ENCODE results near the gene OSBPL2. TPM values are rescaled to one million over a fixed set of nuclear protein-coding genes. Genes with fewer than 3 reads are reported as not detected.

OSBPL2 gene
- total and polyA plus RNA-seq, 2 experiments from 2014 or later = 16.6 to 31.2 TPM

DNA sequence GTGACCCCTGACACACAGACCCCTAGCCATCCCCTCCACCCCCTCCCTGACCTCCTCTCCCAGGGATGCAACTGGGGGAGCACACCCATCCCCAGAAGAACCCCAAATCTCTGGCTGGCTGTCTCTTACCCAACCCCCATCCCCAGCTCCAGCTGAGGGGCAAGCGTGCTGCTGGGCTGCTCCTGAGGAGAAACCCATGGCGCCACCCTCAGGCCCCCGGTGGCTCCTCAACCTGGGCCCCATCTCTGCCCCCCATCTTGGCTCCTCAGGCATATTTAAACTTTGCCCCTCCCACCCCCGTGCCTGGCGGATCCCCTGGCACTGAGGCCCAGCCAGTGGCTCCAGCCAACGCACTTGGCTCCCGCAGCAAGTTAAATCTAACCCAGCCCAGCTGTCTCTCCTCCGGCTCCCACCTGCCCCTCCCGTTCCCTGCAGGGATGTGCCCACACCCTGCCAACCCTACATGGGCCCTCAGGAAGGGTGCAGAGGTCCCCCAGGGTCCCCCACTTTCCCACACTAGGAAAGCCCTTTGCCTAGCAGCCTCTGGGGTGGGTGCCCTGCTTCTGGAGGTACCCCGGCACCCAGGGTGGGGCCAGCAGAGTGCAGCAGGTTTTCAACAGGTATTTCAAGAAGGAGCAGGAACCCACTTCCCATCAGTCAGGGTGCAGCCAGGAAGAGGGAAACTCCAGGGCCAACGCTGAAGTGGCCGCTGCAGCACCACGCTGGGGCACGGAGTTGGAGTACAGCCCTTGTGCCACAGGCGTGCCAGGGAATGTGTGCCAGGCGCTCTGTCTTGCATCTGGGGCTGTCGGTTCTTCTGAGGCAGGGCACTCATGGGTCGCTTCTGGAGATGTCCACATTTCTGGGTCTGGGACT, 5.3 kb upstream of the OSBPL2 start (continued):
- TF ChIP-seq, protein P1, sequence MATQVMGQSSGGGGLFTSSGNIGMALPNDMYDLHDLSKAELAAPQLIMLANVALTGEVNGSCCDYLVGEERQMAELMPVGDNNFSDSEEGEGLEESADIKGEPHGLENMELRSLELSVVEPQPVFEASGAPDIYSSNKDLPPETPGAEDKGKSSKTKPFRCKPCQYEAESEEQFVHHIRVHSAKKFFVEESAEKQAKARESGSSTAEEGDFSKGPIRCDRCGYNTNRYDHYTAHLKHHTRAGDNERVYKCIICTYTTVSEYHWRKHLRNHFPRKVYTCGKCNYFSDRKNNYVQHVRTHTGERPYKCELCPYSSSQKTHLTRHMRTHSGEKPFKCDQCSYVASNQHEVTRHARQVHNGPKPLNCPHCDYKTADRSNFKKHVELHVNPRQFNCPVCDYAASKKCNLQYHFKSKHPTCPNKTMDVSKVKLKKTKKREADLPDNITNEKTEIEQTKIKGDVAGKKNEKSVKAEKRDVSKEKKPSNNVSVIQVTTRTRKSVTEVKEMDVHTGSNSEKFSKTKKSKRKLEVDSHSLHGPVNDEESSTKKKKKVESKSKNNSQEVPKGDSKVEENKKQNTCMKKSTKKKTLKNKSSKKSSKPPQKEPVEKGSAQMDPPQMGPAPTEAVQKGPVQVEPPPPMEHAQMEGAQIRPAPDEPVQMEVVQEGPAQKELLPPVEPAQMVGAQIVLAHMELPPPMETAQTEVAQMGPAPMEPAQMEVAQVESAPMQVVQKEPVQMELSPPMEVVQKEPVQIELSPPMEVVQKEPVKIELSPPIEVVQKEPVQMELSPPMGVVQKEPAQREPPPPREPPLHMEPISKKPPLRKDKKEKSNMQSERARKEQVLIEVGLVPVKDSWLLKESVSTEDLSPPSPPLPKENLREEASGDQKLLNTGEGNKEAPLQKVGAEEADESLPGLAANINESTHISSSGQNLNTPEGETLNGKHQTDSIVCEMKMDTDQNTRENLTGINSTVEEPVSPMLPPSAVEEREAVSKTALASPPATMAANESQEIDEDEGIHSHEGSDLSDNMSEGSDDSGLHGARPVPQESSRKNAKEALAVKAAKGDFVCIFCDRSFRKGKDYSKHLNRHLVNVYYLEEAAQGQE (IDR thresholded peaks at IDR 0.05; ENCODE audit: unreplicated experiment) = no peak
- TF ChIP-seq ZNF331 (CRISPR knock-in tag; IDR thresholded peaks at IDR 0.05; ENCODE audit: low read depth) (no peak), JUNB (IDR thresholded peaks at IDR 0.05; ENCODE audit: unreplicated experiment) (no peak)

DNA sequence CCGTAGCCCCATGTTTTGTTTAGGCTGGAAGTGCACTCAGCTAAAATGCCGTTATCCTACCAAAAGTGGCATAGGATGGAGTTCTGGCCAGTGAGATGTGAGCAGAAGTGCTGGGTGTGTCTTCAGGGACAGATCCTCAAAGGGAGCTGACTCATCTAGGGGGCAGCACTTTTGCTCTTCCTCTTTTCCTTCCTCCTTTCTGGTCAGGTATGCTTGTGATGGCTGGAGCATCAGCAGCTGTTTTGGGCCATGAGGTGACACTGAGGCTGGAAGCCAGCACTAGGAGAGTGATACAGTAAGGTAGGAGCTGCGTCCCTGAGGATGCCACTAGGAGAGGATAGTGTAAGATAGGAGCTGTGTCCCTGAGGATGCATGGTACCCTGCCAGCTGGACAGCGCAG, 4.6 kb upstream of the OSBPL2 start:
- Histone ChIP-seq H3K9me2 (ENCODE audit: insufficient read depth) (no peaks in the 10 kb centered on the region), H3F3A (replicated peaks; ENCODE audit: low read depth) (no peaks in the 10 kb centered on the region), H3K4me3 (no peak overlapping the region), H3K4me1 (ENCODE audit: insufficient read depth) (peaks cover 4% of the 10 kb centered on the region; the same call in 1 of the 2 replicates), H3K27ac (ENCODE audit: low read depth) (no peak overlapping the region), H3K27me3 (ENCODE audit: insufficient read depth) (no peaks in the 10 kb centered on the region), H3K36me3 (ENCODE audit: insufficient read depth) (no peaks in the 10 kb centered on the region), H2AFZ (no peak overlapping the region), H3K4me2 (no peak overlapping the region), H4K20me1 (replicated peaks; ENCODE audit: insufficient read depth) (no peaks in the 10 kb centered on the region), H3K79me2 (replicated peaks; ENCODE audit: insufficient read depth) (no peaks in the 10 kb centered on the region)
- H3K4me1 Mint-ChIP-seq = peaks cover 4% of the 10 kb centered on the region; the same call in 2 of the 3 replicates
- no peak overlapping the region for H3K27ac Mint-ChIP-seq
- ATAC-seq (no peak), DNase-seq (ENCODE audit: low spot score) (no peak)
- no peaks in the 10 kb centered on the region for H3K9me3 Mint-ChIP-seq
- H3K27me3 Mint-ChIP-seq (ENCODE audit: insufficient read depth, low read depth, poor library complexity) = peaks cover 4% of the 10 kb centered on the region
- H3K36me3 Mint-ChIP-seq (ENCODE audit: low read depth) = no peaks in the 10 kb centered on the region
- H3K4me3 Mint-ChIP-seq = no peak overlapping the region
- no peak for TF ChIP-seq CREB1 (CRISPR knock-in tag; IDR thresholded peaks at IDR 0.05; ENCODE audit: low read depth)
- TF ChIP-seq, protein P2, sequence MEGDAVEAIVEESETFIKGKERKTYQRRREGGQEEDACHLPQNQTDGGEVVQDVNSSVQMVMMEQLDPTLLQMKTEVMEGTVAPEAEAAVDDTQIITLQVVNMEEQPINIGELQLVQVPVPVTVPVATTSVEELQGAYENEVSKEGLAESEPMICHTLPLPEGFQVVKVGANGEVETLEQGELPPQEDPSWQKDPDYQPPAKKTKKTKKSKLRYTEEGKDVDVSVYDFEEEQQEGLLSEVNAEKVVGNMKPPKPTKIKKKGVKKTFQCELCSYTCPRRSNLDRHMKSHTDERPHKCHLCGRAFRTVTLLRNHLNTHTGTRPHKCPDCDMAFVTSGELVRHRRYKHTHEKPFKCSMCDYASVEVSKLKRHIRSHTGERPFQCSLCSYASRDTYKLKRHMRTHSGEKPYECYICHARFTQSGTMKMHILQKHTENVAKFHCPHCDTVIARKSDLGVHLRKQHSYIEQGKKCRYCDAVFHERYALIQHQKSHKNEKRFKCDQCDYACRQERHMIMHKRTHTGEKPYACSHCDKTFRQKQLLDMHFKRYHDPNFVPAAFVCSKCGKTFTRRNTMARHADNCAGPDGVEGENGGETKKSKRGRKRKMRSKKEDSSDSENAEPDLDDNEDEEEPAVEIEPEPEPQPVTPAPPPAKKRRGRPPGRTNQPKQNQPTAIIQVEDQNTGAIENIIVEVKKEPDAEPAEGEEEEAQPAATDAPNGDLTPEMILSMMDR (conservative IDR thresholded peaks at IDR 0.05; ENCODE audit: low read depth in 2 of 2) = no peak
- TF ChIP-seq, protein P3, sequence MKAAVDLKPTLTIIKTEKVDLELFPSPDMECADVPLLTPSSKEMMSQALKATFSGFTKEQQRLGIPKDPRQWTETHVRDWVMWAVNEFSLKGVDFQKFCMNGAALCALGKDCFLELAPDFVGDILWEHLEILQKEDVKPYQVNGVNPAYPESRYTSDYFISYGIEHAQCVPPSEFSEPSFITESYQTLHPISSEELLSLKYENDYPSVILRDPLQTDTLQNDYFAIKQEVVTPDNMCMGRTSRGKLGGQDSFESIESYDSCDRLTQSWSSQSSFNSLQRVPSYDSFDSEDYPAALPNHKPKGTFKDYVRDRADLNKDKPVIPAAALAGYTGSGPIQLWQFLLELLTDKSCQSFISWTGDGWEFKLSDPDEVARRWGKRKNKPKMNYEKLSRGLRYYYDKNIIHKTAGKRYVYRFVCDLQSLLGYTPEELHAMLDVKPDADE (IDR thresholded peaks at IDR 0.05) = no peak
- TF ChIP-seq ZNF331 (CRISPR knock-in tag; IDR thresholded peaks at IDR 0.05; ENCODE audit: low read depth) = no peak
- no peak for TF ChIP-seq JUNB (IDR thresholded peaks at IDR 0.05; ENCODE audit: unreplicated experiment)
- TF ChIP-seq NANOG (IDR thresholded peaks at IDR 0.05; ENCODE audit: borderline replicate concordance) = no peak
- TF ChIP-seq, protein P4, sequence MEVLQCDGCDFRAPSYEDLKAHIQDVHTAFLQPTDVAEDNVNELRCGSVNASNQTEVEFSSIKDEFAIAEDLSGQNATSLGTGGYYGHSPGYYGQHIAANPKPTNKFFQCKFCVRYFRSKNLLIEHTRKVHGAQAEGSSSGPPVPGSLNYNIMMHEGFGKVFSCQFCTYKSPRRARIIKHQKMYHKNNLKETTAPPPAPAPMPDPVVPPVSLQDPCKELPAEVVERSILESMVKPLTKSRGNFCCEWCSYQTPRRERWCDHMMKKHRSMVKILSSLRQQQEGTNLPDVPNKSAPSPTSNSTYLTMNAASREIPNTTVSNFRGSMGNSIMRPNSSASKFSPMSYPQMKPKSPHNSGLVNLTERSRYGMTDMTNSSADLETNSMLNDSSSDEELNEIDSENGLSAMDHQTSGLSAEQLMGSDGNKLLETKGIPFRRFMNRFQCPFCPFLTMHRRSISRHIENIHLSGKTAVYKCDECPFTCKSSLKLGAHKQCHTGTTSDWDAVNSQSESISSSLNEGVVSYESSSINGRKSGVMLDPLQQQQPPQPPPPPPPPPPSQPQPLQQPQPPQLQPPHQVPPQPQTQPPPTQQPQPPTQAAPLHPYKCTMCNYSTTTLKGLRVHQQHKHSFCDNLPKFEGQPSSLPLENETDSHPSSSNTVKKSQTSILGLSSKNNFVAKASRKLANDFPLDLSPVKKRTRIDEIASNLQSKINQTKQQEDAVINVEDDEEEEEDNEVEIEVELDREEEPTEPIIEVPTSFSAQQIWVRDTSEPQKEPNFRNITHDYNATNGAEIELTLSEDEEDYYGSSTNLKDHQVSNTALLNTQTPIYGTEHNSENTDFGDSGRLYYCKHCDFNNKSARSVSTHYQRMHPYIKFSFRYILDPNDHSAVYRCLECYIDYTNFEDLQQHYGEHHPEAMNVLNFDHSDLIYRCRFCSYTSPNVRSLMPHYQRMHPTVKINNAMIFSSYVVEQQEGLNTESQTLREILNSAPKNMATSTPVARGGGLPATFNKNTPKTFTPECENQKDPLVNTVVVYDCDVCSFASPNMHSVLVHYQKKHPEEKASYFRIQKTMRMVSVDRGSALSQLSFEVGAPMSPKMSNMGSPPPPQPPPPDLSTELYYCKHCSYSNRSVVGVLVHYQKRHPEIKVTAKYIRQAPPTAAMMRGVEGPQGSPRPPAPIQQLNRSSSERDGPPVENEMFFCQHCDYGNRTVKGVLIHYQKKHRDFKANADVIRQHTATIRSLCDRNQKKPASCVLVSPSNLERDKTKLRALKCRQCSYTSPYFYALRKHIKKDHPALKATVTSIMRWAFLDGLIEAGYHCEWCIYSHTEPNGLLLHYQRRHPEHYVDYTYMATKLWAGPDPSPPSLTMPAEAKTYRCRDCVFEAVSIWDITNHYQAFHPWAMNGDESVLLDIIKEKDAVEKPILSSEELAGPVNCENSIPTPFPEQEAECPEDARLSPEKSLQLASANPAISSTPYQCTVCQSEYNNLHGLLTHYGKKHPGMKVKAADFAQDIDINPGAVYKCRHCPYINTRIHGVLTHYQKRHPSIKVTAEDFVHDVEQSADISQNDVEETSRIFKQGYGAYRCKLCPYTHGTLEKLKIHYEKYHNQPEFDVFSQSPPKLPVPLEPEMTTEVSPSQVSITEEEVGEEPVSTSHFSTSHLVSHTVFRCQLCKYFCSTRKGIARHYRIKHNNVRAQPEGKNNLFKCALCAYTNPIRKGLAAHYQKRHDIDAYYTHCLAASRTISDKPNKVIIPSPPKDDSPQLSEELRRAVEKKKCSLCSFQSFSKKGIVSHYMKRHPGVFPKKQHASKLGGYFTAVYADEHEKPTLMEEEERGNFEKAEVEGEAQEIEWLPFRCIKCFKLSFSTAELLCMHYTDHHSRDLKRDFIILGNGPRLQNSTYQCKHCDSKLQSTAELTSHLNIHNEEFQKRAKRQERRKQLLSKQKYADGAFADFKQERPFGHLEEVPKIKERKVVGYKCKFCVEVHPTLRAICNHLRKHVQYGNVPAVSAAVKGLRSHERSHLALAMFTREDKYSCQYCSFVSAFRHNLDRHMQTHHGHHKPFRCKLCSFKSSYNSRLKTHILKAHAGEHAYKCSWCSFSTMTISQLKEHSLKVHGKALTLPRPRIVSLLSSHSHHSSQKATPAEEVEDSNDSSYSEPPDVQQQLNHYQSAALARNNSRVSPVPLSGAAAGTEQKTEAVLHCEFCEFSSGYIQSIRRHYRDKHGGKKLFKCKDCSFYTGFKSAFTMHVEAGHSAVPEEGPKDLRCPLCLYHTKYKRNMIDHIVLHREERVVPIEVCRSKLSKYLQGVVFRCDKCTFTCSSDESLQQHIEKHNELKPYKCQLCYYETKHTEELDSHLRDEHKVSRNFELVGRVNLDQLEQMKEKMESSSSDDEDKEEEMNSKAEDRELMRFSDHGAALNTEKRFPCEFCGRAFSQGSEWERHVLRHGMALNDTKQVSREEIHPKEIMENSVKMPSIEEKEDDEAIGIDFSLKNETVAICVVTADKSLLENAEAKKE (CRISPR knock-in tag; IDR thresholded peaks at IDR 0.05) = no peak

Data from GM23338 (cell line).